HFFc6 (cell line): ENCODE measurements around the gene NFKBIZ. TPM values are rescaled to one million over a fixed set of nuclear protein-coding genes. Genes with fewer than 3 reads are reported as not detected.
"Not testable (repeated sequence)": the region's sequence is repeated elsewhere in the genome, so short reads cannot be mapped to it uniquely, and the experiment has no call there.

Experiments
- DNase-seq: peaks from one replicate; pipeline ENCODE4 v3.0.0-alpha.2; 2018
- H3K27ac Mint-ChIP-seq: 2 replicates; pipeline ENCODE4 v1.8.0; 2020; ENCODE audit warnings: mild to moderate bottlenecking, mixed read lengths
- H3K27me3 Mint-ChIP-seq: 2 replicates; pipeline ENCODE4 v1.8.0; 2021; ENCODE audit warnings: mild to moderate bottlenecking, moderate library complexity, mixed read lengths; ENCODE audit not compliant: insufficient read depth
- H3K36me3 Mint-ChIP-seq: 2 replicates; pipeline ENCODE4 v1.8.0; 2021; ENCODE audit warnings: low read depth, mixed read lengths
- H3K4me1 Mint-ChIP-seq: 2 replicates; pipeline ENCODE4 v1.8.0; 2020; ENCODE audit warnings: low read depth, mixed read lengths
- H3K4me3 Mint-ChIP-seq: 2 replicates; pipeline ENCODE4 v1.8.0; 2020; ENCODE audit warnings: mild to moderate bottlenecking, moderate library complexity, mixed read lengths
- H3K9me3 Mint-ChIP-seq: 2 replicates; pipeline ENCODE4 v1.8.0; 2020; ENCODE audit warnings: mild to moderate bottlenecking, mixed read lengths
- total RNA-seq, 6 experiments: library from RNA; stranded (reverse); fragmentation: NEBNext Ultra II Directional; extraction: Animal tissue kit (Norgen Biotek cat#: 25700); gene quantifications; 2 replicates in 1 of 6; 3 replicates in 5 of 6; pipeline ENCODE4 v1.2.3, GENCODE V29; 2021
- TF ChIP-seq, protein P1 (sequence below): fragments of 200-600 bp; sonication (generic); IDR thresholded peaks from 2 replicates; pipeline ENCODE4 v1.5.0; 2021; ENCODE audit warnings: antibody characterized with exemption, mild to moderate bottlenecking

The NFKBIZ gene
- total RNA-seq, 6 experiments from 2014 or later, result 51.1 to 64.2 (median 57.8) TPM

GRCh38 chr3:101900736-101901135, 51.4 kb downstream of the NFKBIZ start:
- no peaks in the 10 kb centered on the region for H3K9me3 Mint-ChIP-seq
- TF ChIP-seq, protein P1, sequence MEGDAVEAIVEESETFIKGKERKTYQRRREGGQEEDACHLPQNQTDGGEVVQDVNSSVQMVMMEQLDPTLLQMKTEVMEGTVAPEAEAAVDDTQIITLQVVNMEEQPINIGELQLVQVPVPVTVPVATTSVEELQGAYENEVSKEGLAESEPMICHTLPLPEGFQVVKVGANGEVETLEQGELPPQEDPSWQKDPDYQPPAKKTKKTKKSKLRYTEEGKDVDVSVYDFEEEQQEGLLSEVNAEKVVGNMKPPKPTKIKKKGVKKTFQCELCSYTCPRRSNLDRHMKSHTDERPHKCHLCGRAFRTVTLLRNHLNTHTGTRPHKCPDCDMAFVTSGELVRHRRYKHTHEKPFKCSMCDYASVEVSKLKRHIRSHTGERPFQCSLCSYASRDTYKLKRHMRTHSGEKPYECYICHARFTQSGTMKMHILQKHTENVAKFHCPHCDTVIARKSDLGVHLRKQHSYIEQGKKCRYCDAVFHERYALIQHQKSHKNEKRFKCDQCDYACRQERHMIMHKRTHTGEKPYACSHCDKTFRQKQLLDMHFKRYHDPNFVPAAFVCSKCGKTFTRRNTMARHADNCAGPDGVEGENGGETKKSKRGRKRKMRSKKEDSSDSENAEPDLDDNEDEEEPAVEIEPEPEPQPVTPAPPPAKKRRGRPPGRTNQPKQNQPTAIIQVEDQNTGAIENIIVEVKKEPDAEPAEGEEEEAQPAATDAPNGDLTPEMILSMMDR, result no peak
- H3K27me3 Mint-ChIP-seq, result no peaks in the 10 kb centered on the region; the same call in 1 of the 2 replicates
- H3K4me1 Mint-ChIP-seq, result peaks cover 56% of the 10 kb centered on the region
- peak; percentile 31 for DNase-seq
- peak overlapping the region; percentile 91 for H3K27ac Mint-ChIP-seq
- H3K4me3 Mint-ChIP-seq, result no peak overlapping the region
- peaks cover 4% of the 10 kb centered on the region; the same call in 1 of the 2 replicates for H3K36me3 Mint-ChIP-seq

DNA sequence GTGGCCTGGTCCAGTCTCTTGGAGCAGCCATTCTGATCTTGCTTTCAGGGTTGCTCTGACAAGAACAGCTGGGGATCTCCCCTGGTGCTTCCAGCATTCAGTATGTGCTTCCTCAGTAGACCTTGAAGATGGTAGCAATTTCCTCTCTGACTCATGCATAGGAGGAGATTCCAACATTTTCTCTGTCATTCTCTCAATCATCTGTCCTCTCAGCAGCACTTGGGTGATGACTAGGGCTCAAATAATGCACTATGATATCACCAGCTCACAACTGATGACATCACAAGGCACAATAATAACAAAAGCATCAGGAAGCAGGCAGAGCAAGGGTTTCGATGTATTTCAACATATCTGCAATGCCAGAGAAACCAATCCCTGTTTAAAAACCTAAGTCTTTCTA, 52.7 kb downstream of the NFKBIZ start:
- H3K36me3 Mint-ChIP-seq, result peaks cover 12% of the 10 kb centered on the region
- H3K4me1 Mint-ChIP-seq, result peaks cover 45% of the 10 kb centered on the region
- TF ChIP-seq, protein P1, result no peak
- H3K27me3 Mint-ChIP-seq, result no peaks in the 10 kb centered on the region; the same call in 1 of the 2 replicates
- peak overlapping the region; percentile 18; the same call in 1 of the 2 replicates for H3K4me3 Mint-ChIP-seq
- H3K27ac Mint-ChIP-seq, result peak overlapping the region; percentile 91
- DNase-seq, result peak; percentile 93
- no peaks in the 10 kb centered on the region for H3K9me3 Mint-ChIP-seq

- Mint-ChIP-seq H3K36me3 (peaks cover 12% of the 10 kb centered on the region), H3K9me3 (no peaks in the 10 kb centered on the region), H3K27ac (peak overlapping the region; percentile 91), H3K27me3 (no peaks in the 10 kb centered on the region; the same call in 1 of the 2 replicates), H3K4me1 (peaks cover 45% of the 10 kb centered on the region), H3K4me3 (peak overlapping the region; percentile 14; the same call in 1 of the 2 replicates)
- TF ChIP-seq, protein P1, result no peak
- peak; percentile 58 for DNase-seq
Measured at GRCh38 chr3:101903451-101903871, 54.1 kb downstream of the NFKBIZ start.

GRCh38 chr3:101905573-101905972, 56.3 kb downstream of the NFKBIZ start:
- H3K27me3 Mint-ChIP-seq, H3K27ac Mint-ChIP-seq, H3K9me3 Mint-ChIP-seq, H3K4me3 Mint-ChIP-seq, DNase-seq: not testable (repeated sequence)
- Mint-ChIP-seq H3K36me3 (peaks cover 12% of the 10 kb centered on the region), H3K4me1 (peaks cover 37% of the 10 kb centered on the region)

Other genes with a start within 250 kb of the NFKBIZ start
- gene ZBTB11, start 172.4 kb upstream of the NFKBIZ start, total RNA-seq, result 10 to 100 TPM; 13.0 to 16.3 (median 15.5) TPM
- 1,000 to 10,000 TPM in 5 of 6 experiments, 100 to 1,000 TPM in 1; 995 to 1,172 (median 1,151) TPM for gene RPL24, start 162.8 kb upstream of the NFKBIZ start, total RNA-seq
- 10 to 100 TPM; 10.6 to 17.4 (median 14.0) TPM for gene CEP97, start 124.9 kb upstream of the NFKBIZ start, total RNA-seq
- 10 to 100 TPM; 37.7 to 44.3 (median 41.0) TPM for gene NXPE3, start 70.3 kb upstream of the NFKBIZ start, total RNA-seq